Fibroblast of mammary gland (primary cell): ENCODE data around the gene PSME1.

ENCODE experiments used
- DNase-seq: peaks from one replicate; pipeline ENCODE4 v3.0.0-alpha.2; 2010; ENCODE audit warnings: low read depth
- H3K4me3 ChIP-seq: 2 replicates; pipeline ENCODE4 v1.5.1; 2011; ENCODE audit warnings: low read depth, mild to moderate bottlenecking, low read length, moderate library complexity; ENCODE audit not compliant: control insufficient read depth
- CTCF ChIP-seq: conservative IDR thresholded peaks from 2 replicates; pipeline ENCODE4 v1.5.1; 2011; ENCODE audit warnings: low read depth, low read length, inconsistent platforms; ENCODE audit not compliant: control insufficient read depth, insufficient read depth

PSME1 gene

DNA sequence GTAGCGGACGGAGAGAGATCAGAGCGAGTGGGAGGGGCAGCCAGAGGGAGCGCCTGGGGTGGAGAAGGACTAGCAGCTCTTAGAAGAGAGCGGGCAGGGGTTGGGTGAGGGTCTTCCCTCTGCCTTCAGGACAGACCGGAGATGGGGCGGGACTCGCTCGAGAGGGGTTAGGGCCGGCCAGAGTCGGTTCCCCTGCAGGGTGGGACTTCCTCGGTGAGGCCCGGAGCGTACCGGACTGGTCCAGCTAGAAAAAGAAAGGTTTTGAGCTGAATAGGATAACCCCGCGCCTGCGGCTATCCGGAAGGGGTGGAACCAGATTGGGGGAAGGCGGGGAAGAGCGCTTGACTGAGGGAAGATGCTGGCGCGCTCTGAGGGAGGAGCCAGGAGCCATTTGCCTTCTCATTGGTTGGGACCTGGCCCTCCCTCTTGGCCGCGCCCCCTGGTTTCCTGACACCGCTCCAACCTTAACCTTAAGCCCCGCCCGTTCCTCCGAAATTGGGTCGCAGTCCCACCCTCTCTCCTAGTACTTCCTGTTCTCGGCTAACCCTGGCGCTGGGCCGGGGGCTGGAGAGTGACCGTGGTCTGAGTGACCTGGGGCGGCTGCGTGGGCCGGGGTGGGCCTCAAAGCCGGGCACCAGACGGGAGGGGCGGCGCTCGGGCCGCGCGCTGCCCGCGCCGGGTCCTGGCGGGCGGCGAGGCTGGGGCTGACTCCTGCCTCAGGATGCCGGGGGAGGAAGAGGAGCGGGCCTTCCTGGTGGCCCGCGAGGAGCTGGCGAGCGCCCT is 11.2 kb downstream of the PSME1 start, which contains the start of gene RNF31:
Gene RNF31, plus strand, starts transcription at position 521 of the 783 bp plus-strand sequence. Its CDS starts 201 bp downstream, at position 722.
- no peak for TF ChIP-seq CTCF
- DNase-seq: peak; percentile 98
- peak within 1 kb of the TSS; percentile 73 for H3K4me3 ChIP-seq

DNA sequence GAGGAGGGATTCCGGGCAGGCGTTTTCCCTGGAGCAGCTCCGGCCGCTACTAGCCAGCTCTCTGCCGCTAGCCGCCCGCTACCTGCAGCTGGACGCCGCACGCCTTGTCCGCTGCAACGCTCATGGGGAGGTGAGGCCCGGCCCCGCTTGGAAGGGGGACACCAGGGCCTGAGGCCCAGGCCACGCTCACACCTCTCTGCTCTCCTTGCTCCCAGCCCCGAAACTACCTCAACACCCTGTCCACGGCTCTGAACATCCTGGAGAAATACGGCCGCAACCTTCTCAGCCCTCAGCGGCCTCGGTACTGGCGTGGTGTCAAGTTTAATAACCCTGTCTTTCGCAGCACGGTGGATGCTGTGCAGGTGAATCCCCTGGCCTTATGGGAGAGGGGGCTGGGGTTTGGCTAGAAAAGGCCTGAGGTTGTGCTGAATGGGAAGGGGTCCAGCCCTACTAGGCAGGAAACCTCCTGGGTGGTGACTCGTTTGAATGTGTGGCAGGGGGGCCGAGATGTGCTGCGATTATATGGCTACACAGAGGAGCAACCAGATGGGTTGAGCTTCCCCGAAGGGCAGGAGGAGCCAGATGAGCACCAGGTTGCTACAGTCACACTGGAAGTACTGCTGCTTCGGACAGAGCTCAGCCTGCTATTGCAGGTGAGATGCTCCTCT is 11.9 kb downstream of the PSME1 start:
- DNase-seq: no peak
- no peak for TF ChIP-seq CTCF
- peak overlapping the region; percentile 73 for H3K4me3 ChIP-seq

DNA sequence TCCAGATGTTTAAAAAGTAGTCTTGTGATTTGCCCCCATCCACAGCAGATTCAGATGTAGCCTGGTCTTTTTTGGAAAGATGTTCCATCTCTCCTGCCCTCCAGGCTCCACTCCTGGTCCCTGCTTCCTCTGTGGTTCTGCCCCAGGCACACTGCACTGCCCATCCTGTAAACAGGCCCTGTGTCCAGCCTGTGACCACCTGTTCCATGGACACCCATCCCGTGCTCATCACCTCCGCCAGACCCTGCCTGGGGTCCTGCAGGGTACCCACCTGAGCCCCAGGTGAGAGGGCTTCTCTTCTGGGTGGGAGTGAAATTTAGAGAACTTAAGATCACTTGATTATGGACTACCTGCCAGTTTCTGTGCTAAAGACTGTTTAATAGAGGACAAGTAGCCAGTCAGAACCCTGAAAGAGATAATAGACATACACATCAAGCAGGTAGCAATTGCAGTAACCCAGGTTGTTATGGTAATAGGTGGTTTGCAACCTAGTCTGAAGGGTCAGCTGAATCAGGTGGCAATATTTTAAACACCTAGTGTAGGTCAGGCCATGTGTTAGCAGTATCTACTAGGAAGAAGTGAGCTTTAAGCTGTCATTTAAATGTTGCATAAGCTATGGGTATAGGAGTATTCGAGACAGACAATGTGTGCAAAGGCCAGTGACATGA is 13.4 kb downstream of the PSME1 start:
- no peak for DNase-seq
- no peak for TF ChIP-seq CTCF
- no peak overlapping the region for H3K4me3 ChIP-seq

DNA sequence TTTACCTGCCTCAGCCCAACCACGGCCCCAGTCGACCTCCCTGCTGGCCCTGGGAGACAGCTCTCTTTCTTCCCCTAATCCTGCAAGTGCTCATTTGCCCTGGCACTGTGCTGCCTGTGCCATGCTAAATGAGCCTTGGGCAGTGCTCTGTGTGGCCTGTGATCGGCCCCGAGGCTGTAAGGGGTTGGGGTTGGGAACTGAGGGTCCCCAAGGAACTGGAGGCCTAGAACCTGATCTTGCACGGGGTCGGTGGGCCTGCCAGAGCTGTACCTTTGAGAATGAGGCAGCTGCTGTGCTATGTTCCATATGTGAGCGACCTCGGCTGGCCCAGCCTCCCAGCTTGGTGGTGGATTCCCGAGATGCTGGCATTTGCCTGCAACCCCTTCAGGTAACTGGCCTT is 14.1 kb downstream of the PSME1 start:
- H3K4me3 ChIP-seq: no peak overlapping the region
- DNase-seq: no peak
- no peak for TF ChIP-seq CTCF

DNA sequence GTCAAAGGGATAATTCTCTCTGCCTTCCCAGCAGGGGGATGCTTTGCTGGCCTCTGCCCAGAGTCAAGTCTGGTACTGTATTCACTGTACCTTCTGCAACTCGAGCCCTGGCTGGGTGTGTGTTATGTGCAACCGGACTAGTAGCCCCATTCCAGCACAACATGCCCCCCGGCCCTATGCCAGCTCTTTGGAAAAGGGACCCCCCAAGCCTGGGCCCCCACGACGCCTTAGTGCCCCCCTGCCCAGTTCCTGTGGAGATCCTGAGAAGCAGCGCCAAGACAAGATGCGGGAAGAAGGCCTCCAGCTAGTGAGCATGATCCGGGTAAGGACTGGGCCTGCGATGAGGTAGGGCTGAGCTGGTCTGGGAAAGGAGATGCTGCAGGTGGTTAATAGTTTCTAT is 14.6 kb downstream of the PSME1 start:
- DNase-seq: no peak
- no peak for TF ChIP-seq CTCF
- no peak overlapping the region for H3K4me3 ChIP-seq

GRCh38 chr14:24150993-24151392 is 15.0 kb downstream of the PSME1 start:
- H3K4me3 ChIP-seq: no peak overlapping the region
- TF ChIP-seq CTCF: no peak
- DNase-seq: no peak
